Mucosa of rectum (tissue), 2 donors: ENCODE measurements around the gene MBD3L5.
"Not testable (repeated sequence)": the region's sequence is repeated elsewhere in the genome, so short reads cannot be mapped to it uniquely, and the experiment has no call there.

Source experiments
- H3K27ac ChIP-seq, 2 donors: one replicate each; pipeline ENCODE4 v1.7.0; 2013; ENCODE audit warnings: inconsistent platforms in 2 of 2, low read depth in 2 of 2, low read length in 2 of 2
- H3K27me3 ChIP-seq, 2 donors: one replicate each; pipeline ENCODE4 v1.7.0; 2013; ENCODE audit warnings: low read length in 2 of 2; ENCODE audit not compliant: control insufficient read depth in 2 of 2, insufficient read depth in 2 of 2
- H3K36me3 ChIP-seq, 2 donors: one replicate each; pipeline ENCODE4 v1.7.0; 2013; ENCODE audit warnings: low read length in 2 of 2; ENCODE audit not compliant: control insufficient read depth in 2 of 2, insufficient read depth in 2 of 2
- H3K4me1 ChIP-seq, 2 donors: one replicate each; pipeline ENCODE4 v1.7.0; 2013; ENCODE audit warnings: low read length in 2 of 2, mild to moderate bottlenecking in 1 of 2; ENCODE audit not compliant: control insufficient read depth in 2 of 2, insufficient read depth in 2 of 2
- H3K4me3 ChIP-seq, 2 donors: one replicate each; pipeline ENCODE4 v1.7.0; 2013; ENCODE audit warnings: low read length in 2 of 2
- H3K9ac ChIP-seq, 2 donors: one replicate each; pipeline ENCODE4 v1.7.0; 2013; ENCODE audit warnings: low read length in 2 of 2, low read depth in 1 of 2, mild to moderate bottlenecking in 1 of 2
- H3K9me3 ChIP-seq, 2 donors: one replicate each; pipeline ENCODE4 v1.7.0; 2013; ENCODE audit warnings: low read length in 2 of 2; ENCODE audit not compliant: control insufficient read depth in 2 of 2
- donor health status: healthy.
- donor health status: Normal muscosa, but diverticular disease.

The MBD3L5 gene

GRCh38 chr19:7004313-7004931, 26.0 kb upstream of the MBD3L5 start:
- H3K4me1 ChIP-seq, result no peaks in the 10 kb centered on the region
- H3K36me3 ChIP-seq, result no peaks in the 10 kb centered on the region
- no peaks in the 10 kb centered on the region for H3K27me3 ChIP-seq
- H3K9me3 ChIP-seq, result no peaks in the 10 kb centered on the region
- H3K27ac ChIP-seq, result no peak overlapping the region
- H3K9ac ChIP-seq, result no peak overlapping the region
- no peak overlapping the region for H3K4me3 ChIP-seq

GRCh38 chr19:7006135-7006704, 24.2 kb upstream of the MBD3L5 start:
- H3K4me3 ChIP-seq, result no peak overlapping the region

GRCh38 chr19:7007859-7008258, 22.5 kb upstream of the MBD3L5 start:
- no peak overlapping the region for H3K9ac ChIP-seq
- H3K4me1 ChIP-seq, result no peaks in the 10 kb centered on the region
- H3K9me3 ChIP-seq, result no peaks in the 10 kb centered on the region
- no peaks in the 10 kb centered on the region for H3K36me3 ChIP-seq
- no peak overlapping the region for H3K4me3 ChIP-seq
- no peak overlapping the region for H3K27ac ChIP-seq
- no peaks in the 10 kb centered on the region for H3K27me3 ChIP-seq

More at GRCh38 chr19:7006135-7006704, 24.2 kb upstream of the MBD3L5 start:
- Histone ChIP-seq H3K36me3 (no peaks in the 10 kb centered on the region), H3K9ac (no peak overlapping the region), H3K4me1 (no peaks in the 10 kb centered on the region), H3K9me3 (no peaks in the 10 kb centered on the region), H3K27ac (no peak overlapping the region), H3K27me3 (no peaks in the 10 kb centered on the region)

- Histone ChIP-seq H3K9ac (no peak overlapping the region), H3K27me3 (no peaks in the 10 kb centered on the region), H3K27ac (no peak overlapping the region), H3K36me3 (no peaks in the 10 kb centered on the region), H3K4me1 (no peaks in the 10 kb centered on the region), H3K9me3 (no peaks in the 10 kb centered on the region), H3K4me3 (no peak overlapping the region)
Observed at GRCh38 chr19:7010722-7011593, 19.4 kb upstream of the MBD3L5 start.

GRCh38 chr19:7013678-7014077, 16.7 kb upstream of the MBD3L5 start:
- H3K4me3 ChIP-seq, result no peak overlapping the region
- H3K9me3 ChIP-seq, result no peaks in the 10 kb centered on the region
- H3K27me3 ChIP-seq, result no peaks in the 10 kb centered on the region
- H3K4me1 ChIP-seq, result no peaks in the 10 kb centered on the region
- H3K36me3 ChIP-seq, result no peaks in the 10 kb centered on the region
- no peak overlapping the region for H3K9ac ChIP-seq
- no peak overlapping the region for H3K27ac ChIP-seq

GRCh38 chr19:7018828-7019227, 11.6 kb upstream of the MBD3L5 start:
- H3K9ac ChIP-seq, result no peak overlapping the region
- no peak overlapping the region for H3K27ac ChIP-seq
- no peak overlapping the region for H3K4me3 ChIP-seq
- no peaks in the 10 kb centered on the region for H3K27me3 ChIP-seq
- no peaks in the 10 kb centered on the region for H3K9me3 ChIP-seq
- H3K4me1 ChIP-seq, result no peaks in the 10 kb centered on the region
- H3K36me3 ChIP-seq, result no peaks in the 10 kb centered on the region

GRCh38 chr19:7021331-7021730, 9.0 kb upstream of the MBD3L5 start, which contains the start of gene MBD3L2B:
TSS of gene MBD3L2B (minus strand) at chr19:7021431. CDS start at chr19:7021397, 34 bp downstream.
- not testable (repeated sequence) for H3K9ac ChIP-seq

GRCh38 chr19:7028790-7029189, 1.6 kb upstream of the MBD3L5 start:
- not testable (repeated sequence) for H3K36me3 ChIP-seq, H3K9ac ChIP-seq, H3K4me1 ChIP-seq, H3K27me3 ChIP-seq, H3K4me3 ChIP-seq, H3K27ac ChIP-seq, H3K9me3 ChIP-seq

More at GRCh38 chr19:7021331-7021730, 9.0 kb upstream of the MBD3L5 start, which contains the start of gene MBD3L2B:
- H3K27me3 ChIP-seq, H3K27ac ChIP-seq, H3K4me1 ChIP-seq, H3K36me3 ChIP-seq, H3K4me3 ChIP-seq, H3K9me3 ChIP-seq: not testable (repeated sequence)

- not testable (repeated sequence) for H3K4me3 ChIP-seq, H3K27me3 ChIP-seq, H3K9me3 ChIP-seq, H3K27ac ChIP-seq, H3K9ac ChIP-seq, H3K4me1 ChIP-seq, H3K36me3 ChIP-seq
Observed at GRCh38 chr19:7040079-7040478, 9.7 kb downstream of the MBD3L5 start, which contains the start of gene MBD3L4. TSS of gene MBD3L4 (minus strand) at chr19:7040179. CDS start at chr19:7040144, 35 bp downstream.

- not testable (repeated sequence) for H3K27ac ChIP-seq, H3K4me3 ChIP-seq, H3K27me3 ChIP-seq, H3K9me3 ChIP-seq, H3K4me1 ChIP-seq, H3K36me3 ChIP-seq, H3K9ac ChIP-seq
Observed at GRCh38 chr19:7041563-7041962, 11.2 kb downstream of the MBD3L5 start.
